HG03439 (cell line): ENCODE measurements around the gene SLC16A7.

Experiments used
- ATAC-seq: cut with Tn5 transposase; IDR thresholded peaks from one replicate; pipeline ENCODE4 v1.9.1; 2021; ENCODE audit warnings: mild to moderate bottlenecking, moderate library complexity; ENCODE audit not compliant: unreplicated experiment

The SLC16A7 gene

DNA sequence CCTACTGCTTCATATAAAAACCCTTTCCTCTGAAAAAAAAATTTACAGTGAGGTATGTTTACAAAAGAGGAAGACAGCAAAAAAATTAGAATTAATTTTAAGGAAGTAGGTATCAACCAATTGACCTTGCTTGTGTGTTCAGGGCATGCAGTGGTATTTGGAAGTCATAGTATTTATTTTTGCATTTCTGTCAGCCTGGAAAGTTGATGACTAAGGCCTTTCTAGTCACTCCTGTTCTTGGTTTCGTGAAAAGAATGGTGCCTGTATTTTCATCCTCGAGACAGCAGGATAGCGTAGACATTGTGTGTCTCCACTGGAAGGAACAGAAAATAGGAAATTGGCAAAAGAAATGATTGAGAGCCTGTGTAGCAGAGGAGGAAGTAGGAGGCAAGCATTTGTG lies 24.5 kb downstream of the SLC16A7 start:
- no peak for ATAC-seq

GRCh38 chr12:59624732-59625460 lies 29.1 kb downstream of the SLC16A7 start:
- no peak for ATAC-seq

DNA sequence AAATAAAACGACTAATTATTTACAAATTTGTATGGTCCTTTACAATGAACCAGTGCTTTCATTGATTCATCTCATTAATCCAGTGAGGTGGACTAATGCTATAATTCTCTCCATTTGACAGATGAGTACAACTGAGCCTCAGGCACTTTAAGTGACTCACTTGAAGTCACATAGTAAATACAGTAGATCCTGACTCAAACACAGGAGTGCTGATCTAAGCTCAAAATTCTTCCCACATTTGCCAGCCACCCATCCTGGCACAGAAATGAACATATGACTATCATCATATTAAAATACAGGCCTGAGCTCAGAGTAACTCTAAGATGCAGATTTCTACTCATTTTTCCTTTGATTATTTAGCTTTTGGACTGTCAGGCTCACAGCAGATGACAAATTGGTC lies 30.6 kb downstream of the SLC16A7 start:
- ATAC-seq = no peak

- peak; percentile 56 for ATAC-seq
These were observed 31.8 kb downstream of the SLC16A7 start for GRCh38 chr12:59627582-59627981.

GRCh38 chr12:59629890-59630289 lies 34.1 kb downstream of the SLC16A7 start:
- no peak for ATAC-seq

DNA sequence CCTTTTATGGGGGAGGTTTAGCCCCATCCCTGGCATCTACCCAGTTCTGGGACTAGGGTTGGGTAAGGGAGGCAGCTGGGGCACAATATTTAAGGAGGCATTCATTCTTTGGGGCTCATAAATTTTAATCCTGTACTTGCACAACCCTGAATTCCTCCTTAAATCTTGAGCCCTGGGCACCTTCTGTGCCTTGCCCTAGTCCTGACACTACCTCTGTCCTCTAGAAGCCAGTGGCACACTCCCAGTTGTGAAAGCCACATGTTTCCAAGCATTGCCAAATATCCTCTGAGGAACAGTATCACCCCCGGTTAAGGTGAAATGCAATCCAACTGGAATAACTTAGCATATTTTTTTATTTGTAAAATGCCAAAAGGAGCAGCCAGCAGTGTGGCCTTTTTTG lies 36.6 kb downstream of the SLC16A7 start:
- ATAC-seq = no peak

DNA sequence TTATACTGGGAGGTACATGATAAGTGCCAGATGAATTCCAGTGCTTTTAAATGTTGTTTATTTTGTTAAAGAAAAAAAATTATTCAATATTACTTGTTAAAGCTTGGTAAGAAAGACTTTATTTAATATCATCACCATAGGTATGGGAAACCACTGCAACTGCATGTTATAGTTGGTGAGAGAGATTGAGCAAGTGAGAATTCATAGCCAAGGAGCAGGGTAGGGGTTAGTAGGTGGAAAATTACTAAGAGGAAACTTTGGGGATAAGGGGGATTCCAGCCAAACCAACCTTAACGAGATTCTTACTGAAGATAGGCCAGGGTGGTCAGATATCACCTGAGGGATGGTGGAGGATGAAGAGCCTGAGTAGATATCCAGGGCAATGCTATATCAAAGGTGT lies 38.4 kb downstream of the SLC16A7 start:
- ATAC-seq = no peak

GRCh38 chr12:59636945-59637691 lies 41.3 kb downstream of the SLC16A7 start:
- ATAC-seq = peak; percentile 83

DNA sequence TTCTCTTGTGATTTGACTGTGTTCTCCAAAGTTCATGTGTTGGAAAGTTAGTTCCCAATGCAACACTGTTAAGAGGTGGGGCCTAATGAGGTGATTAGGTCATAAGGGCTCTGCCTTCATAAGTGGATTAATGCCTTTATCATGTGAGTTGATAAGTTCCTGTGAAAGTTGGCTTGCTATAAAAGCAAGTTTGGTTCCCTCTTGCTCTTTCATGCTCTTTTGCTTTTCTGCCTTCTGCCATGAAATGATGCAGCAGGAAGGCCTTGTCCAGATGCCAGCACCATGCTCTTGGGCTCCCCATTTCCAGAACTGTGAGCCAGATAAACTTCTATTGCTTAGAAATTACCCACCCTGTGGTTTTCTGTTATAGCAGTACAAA lies 41.9 kb downstream of the SLC16A7 start:
- ATAC-seq = peak; percentile 19

- ATAC-seq = no peak
These were observed 47.7 kb downstream of the SLC16A7 start for GRCh38 chr12:59643550-59643949.

DNA sequence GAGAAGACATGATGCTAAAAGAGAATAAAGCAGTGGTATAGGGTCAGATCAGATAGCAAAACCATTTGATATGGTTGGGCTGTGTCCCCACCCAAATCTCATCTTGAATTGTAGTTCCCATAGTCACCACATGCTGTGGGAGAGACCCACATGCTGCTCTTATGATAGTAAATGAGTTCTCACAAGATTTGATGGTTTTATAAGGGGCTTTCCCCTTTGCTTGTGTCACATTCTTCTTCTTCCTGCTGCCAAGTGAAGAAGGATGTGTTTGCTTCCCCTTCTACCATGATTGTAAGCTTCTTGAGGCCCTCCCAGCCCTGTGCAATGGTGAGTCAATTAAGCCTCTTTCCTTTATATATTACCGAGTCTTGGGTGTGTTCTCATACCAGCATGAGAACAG lies 49.4 kb downstream of the SLC16A7 start:
- no peak for ATAC-seq

GRCh38 chr12:59646636-59647035 lies 50.8 kb downstream of the SLC16A7 start:
- no peak for ATAC-seq

DNA sequence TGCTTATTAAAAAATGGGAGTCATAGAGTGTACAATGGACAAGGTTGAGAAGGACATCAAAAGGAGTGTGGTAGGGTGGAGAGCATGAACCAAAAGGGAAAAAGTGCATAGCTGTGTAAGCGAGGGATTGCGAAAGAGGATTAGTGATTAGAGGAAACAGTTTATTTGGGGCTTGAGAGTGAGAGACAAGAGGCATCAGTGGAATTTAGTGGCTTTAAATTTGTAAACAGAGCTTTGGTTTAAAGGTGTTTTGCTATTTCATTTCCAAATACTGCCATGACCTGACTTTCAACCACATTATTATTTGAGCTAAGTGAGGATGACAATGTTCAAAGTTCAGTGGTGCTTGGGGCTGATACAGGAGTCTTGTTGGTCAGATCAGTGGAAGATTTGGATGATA lies 53.4 kb downstream of the SLC16A7 start:
- ATAC-seq = no peak

DNA sequence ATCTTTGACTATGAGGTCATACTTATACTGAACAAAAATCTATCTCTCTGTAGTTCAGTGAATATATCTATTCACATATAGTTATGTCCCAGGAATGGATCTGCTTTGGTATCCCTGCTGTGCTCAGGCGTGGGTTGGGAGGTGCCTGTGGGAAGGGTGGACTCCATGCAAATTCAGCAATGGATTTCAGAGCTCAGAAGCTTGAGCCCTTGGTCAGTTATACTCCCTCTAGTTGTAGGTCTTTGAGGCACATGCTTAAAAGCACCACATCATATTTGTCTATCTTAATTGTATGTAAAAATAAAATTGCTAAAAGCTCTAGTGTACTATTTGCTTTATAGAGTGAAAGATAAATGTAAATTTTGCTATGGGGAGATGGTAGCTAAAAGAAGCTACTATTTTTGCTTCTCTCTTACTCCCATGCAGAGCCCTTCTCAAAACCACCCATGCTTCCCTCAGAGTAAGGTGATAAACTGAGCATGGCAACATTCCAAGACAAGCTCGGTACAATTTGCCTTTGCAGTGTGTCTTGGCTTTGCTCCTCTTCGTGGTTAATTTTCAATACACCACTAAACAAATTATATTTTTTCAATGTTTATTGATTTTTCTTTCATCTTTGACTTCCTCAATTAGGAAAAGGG lies 54.9 kb downstream of the SLC16A7 start:
- ATAC-seq = no peak

- ATAC-seq = no peak
These were observed 55.5 kb downstream of the SLC16A7 start for GRCh38 chr12:59651229-59651920.

DNA sequence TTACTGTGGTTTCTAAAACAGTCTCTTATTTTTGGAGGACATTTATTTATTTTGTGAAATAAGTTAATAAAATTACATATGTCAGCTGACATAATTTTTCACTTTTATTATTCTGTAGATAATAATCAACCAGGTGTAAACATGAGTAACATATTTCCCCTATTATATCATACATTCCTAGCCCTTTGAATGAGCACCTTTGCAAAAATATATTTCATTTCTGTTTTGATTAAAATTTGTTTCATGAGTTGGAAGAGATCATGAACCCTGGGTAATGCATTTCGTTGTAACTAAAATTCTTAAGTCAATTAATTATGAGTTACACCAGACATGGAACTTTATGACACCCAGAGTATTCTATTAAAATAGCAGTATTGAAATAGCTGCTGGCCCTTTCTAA lies 56.3 kb downstream of the SLC16A7 start:
- ATAC-seq = no peak

GRCh38 chr12:59654061-59654460 lies 58.2 kb downstream of the SLC16A7 start:
- no peak for ATAC-seq

DNA sequence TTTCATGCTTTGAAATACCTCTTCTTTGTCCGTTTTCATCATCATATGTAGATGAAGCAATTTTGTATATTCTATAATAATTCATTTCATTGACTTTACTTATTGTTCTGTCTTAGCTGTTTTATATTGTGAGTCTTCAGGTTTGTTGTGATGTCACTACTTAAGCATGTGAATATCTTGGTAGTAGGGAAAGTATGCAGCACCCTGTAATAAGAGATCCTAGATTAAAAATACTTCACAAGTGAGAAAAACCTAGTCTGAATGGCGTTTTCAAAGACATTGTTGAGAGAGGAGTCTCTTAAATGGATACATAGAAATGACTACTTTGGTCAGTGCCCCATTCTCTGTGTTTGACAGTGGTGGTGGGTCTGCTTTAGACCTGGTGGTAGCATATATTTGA lies 61.4 kb downstream of the SLC16A7 start:
- no peak for ATAC-seq

DNA sequence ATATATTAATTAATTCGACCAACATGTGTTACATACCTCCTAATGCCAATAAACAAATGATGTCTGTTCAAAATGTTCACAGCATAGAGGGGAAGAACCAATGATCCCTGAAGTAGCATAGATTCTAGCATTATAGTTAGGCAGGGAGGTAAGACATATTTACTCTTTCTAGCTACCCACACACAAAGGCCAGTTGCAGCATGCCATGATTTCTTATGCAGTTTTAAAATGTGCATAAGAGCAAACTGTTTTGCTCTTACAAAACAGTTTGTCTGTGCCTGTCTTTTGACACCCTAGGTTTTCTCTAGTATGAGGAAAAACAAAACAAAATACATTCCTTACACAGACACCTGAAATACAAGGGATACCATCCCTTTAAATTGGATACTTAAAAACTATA lies 61.9 kb downstream of the SLC16A7 start:
- ATAC-seq = no peak

DNA sequence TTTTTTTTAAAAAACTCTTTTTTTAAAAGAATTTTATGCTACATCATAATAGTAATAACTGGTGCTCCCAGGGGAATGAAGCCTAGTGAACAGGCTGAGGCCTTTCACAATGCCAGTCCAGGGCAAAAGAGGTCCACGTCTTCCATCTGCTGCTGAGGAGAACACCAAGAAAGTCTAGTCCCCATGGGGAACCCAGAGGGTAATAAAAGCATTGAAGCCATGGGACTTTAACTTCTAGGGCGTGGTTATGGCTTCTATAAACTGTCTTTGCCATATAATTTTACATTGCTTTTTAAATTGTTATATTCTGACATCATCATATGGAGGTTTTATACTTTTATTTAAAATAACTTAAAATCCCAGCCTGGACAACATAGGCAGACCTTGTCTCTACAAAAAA lies 64.3 kb downstream of the SLC16A7 start:
- no peak for ATAC-seq

- ATAC-seq = no peak
These were observed 65.2 kb downstream of the SLC16A7 start for GRCh38 chr12:59660921-59661597.
